Measurements from ENCODE around the gene PRR22. TPM values are rescaled to one million over a fixed set of nuclear protein-coding genes. Genes with fewer than 3 reads are reported as not detected.
A peak's percentile ranks its signal among the peaks of the same experiment; 100 is the strongest.

PRR22 gene
- total RNA-seq, 2 donors from 2014 or later = 2.3 TPM

DNA sequence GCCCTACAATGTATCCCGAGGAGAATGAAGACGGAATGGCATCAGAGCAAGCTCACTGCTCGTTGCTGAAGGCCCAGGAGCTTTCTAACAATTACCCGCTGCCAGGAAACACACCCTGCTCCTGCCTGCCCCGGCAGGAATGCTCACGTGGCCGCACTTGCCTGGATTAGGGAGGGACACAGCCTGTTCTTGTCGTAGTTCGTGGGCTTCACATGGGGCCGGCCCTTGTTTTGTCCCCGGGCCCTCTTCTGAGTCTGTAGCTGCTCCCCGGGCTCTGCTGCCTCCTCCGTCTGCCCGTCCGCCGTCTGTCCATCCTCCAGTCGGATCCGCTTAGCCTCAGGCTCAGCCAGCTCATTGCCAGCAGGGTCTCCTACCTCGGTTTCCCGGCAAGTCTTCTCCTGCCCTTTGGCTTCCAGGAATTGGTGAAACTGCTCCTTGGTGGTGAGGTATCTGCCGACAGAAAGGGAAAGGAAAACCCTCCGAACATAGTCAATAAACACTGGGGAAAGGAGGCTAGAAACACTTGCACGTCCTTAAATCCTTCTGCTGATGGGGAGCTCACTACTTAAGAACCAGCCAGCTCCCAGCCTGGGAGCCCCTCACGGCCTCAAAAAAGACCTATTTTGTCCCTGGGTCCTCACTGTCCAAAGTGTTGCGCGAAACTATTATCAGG lies 5.5 kb upstream of the PRR22 start:
- intact Hi-C loops (cut with DNase I) = no loop called here
- Histone ChIP-seq H3K4me3 (peak overlapping the region in 1 of 2 donors; percentile 36), H3K36me3 (replicated peaks in 1 of 2; ENCODE audit: insufficient read depth in 1 of 2, low read depth in 2 of 2) (peaks cover 26 to 29% of the 10 kb centered on the region in 2 donors), H3K4me1 (peaks cover 16% of the 10 kb centered on the region), H3K27ac (peak overlapping the region; percentile 62 to 98 (median 88)), H3K9me3 (no peaks in the 10 kb centered on the region), H3K27me3 (no peaks in the 10 kb centered on the region)
- ATAC-seq (no peak), DNase-seq (no peak)
- TF ChIP-seq, protein P1, sequence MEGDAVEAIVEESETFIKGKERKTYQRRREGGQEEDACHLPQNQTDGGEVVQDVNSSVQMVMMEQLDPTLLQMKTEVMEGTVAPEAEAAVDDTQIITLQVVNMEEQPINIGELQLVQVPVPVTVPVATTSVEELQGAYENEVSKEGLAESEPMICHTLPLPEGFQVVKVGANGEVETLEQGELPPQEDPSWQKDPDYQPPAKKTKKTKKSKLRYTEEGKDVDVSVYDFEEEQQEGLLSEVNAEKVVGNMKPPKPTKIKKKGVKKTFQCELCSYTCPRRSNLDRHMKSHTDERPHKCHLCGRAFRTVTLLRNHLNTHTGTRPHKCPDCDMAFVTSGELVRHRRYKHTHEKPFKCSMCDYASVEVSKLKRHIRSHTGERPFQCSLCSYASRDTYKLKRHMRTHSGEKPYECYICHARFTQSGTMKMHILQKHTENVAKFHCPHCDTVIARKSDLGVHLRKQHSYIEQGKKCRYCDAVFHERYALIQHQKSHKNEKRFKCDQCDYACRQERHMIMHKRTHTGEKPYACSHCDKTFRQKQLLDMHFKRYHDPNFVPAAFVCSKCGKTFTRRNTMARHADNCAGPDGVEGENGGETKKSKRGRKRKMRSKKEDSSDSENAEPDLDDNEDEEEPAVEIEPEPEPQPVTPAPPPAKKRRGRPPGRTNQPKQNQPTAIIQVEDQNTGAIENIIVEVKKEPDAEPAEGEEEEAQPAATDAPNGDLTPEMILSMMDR (IDR thresholded peaks at IDR 0.05) = no peak
- TF ChIP-seq POLR2A (IDR thresholded peaks at IDR 0.05) = no peak
- WGBS, 2 donors = 66 to 90% methylated on average over 13 to 26 of the region's 26 CpGs

- no peak overlapping the region for H3K27ac ChIP-seq
- 96 to 97% methylated on average over 17 to 37 of the region's 39 CpGs for WGBS, 2 donors
- no peak overlapping the region for H3K4me3 ChIP-seq
- peaks cover 26 to 29% of the 10 kb centered on the region in 2 donors for H3K36me3 ChIP-seq (replicated peaks in 1 of 2; ENCODE audit: insufficient read depth in 1 of 2, low read depth in 2 of 2)
- H3K9me3 ChIP-seq = no peaks in the 10 kb centered on the region
- DNase-seq (no peak), ATAC-seq (no peak)
- H3K4me1 ChIP-seq = peaks cover 15% of the 10 kb centered on the region
- intact Hi-C loops (cut with DNase I) = no loop called here
- TF ChIP-seq, protein P1 (IDR thresholded peaks at IDR 0.05) = no peak
- TF ChIP-seq POLR2A (IDR thresholded peaks at IDR 0.05) = no peak
- H3K27me3 ChIP-seq = no peaks in the 10 kb centered on the region
Observed at GRCh38 chr19:5789351-5789761, 4.8 kb upstream of the PRR22 start.

- no peak for DNase-seq
Observed at GRCh38 chr19:5788422-5788821, 3.9 kb upstream of the PRR22 start.

GRCh38 chr19:5787409-5788182 lies 3.0 kb upstream of the PRR22 start:
- ATAC-seq = no peak
- Histone ChIP-seq H3K9me3 (no peaks in the 10 kb centered on the region), H3K4me1 (peaks cover 11% of the 10 kb centered on the region), H3K27ac (no peak overlapping the region), H3K36me3 (replicated peaks in 1 of 2; ENCODE audit: insufficient read depth in 1 of 2, low read depth in 2 of 2) (peaks cover 26 to 29% of the 10 kb centered on the region in 2 donors), H3K27me3 (no peaks in the 10 kb centered on the region), H3K4me3 (no peak overlapping the region)
- intact Hi-C loops (cut with DNase I) = no loop called here
- DNase-seq = no peak
- WGBS, 2 donors = 87 to 92% methylated on average over 5 to 31 of the region's 39 CpGs
- TF ChIP-seq, protein P1 (IDR thresholded peaks at IDR 0.05) = no peak
- no peak for TF ChIP-seq POLR2A (IDR thresholded peaks at IDR 0.05)

More at GRCh38 chr19:5788422-5788821, 3.9 kb upstream of the PRR22 start:
- Histone ChIP-seq H3K36me3 (replicated peaks in 1 of 2; ENCODE audit: insufficient read depth in 1 of 2, low read depth in 2 of 2) (peaks cover 26 to 29% of the 10 kb centered on the region in 2 donors), H3K9me3 (no peaks in the 10 kb centered on the region), H3K4me1 (peaks cover 11% of the 10 kb centered on the region), H3K27ac (no peak overlapping the region), H3K4me3 (no peak overlapping the region), H3K27me3 (no peaks in the 10 kb centered on the region)
- no peak for TF ChIP-seq POLR2A (IDR thresholded peaks at IDR 0.05)
- TF ChIP-seq, protein P1 (IDR thresholded peaks at IDR 0.05) = no peak
- ATAC-seq = no peak
- 79 to 99% methylated on average over 5 of the region's 5 CpGs for WGBS, 2 donors
- intact Hi-C loops (cut with DNase I) = no loop called here
